Ammon's horn (tissue), 1 donor: ENCODE results near the gene SPEN.
"Not testable (repeated sequence)": the region's sequence is repeated elsewhere in the genome, so short reads cannot be mapped to it uniquely, and the experiment has no call there.

Source experiments
- DNase-seq: peaks from one replicate; pipeline ENCODE4 v3.0.0-alpha.2; 2016; ENCODE audit warnings: low spot score

SPEN gene

DNA sequence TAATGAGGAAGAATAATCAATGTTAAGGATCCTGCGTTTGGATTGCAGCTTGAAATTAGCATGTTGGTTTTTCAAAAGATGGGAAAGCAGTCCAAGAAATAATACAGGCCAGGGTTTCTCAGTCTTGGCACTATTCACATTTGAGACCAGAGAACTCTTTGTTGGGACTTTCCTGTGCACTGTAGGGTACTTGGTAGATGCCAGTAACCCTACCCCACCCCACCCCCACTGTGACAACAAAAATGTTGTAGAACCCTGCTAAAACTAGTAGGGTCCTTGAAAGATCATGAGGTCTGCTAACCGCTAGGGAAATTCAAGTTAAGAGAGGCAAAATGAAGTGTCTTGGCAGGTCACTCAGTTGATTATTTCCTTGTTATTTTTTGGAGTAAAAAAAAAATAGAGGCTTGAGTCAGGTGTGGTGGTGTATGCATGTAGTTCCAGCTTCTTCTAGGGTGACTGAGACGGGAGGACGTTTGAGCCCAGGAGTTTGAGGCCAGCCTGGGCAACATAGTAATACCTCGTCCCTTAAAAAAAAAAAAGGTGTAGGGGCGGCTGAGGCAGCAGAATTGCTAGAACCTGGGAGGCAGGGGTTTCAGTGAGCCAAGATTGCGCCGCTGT is 53.3 kb downstream of the SPEN start:
- peak; percentile 11 for DNase-seq

DNA sequence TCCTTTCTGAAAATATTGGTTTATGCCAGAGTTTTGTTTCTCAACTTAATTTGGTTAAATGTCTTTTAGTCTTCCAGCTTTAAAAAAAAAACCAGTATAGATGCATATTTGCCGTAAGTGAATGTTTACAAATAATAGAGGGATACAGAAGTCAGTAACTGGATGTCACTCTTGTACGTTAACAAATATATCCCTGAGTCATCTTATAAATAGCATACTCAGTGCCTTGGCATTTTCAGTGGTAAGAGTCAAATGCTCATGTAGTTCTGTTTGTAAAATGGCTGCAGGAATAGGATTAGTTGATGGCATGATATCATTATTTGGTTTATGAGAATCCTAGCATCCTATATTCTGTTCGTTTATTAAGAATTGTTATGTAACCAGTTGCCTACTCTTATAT is 55.4 kb downstream of the SPEN start:
- DNase-seq, result no peak

DNA sequence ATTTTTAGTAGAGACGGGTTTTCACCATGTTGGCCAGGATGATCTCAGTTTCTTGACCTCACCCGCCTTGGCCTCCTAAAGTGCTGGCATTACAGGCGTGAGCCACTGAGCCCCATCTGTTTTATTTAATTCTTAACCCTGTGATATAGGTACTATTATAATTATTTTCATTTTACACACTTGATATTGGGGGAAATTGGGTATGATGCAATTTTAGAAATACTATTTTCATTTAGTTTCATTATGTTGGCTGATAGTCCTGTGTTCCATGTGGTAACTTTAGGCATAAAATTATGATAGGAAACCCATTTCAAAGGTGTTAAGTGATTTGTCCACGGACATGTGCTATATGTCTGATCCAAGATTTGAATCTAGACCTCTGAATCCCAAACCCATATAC is 61.1 kb downstream of the SPEN start:
- no peak for DNase-seq

- DNase-seq, result no peak
Observed at GRCh38 chr1:15911141-15911540, 63.6 kb downstream of the SPEN start.

- no peak for DNase-seq
Observed at GRCh38 chr1:15911927-15912326, 64.4 kb downstream of the SPEN start.

DNA sequence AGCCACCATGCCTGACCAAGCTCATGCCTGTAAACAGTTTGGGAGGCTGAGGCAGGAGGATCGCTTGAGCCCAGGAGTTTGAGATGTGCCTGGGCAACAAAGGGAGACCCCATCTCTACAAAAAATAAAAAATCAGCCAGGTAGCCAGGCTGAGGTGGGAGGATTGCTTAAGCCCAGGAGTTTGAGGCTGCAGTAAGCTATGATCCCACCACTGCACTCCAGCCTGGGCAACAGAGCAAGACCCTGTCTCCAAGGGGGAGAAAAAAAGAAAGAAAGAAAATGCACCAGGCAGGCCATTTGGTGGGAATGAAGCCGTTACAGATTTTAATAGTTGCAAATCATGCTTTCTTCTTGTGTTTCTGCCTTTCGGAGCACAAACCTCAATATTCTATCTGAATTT is 66.1 kb downstream of the SPEN start:
- not testable (repeated sequence) for DNase-seq

DNA sequence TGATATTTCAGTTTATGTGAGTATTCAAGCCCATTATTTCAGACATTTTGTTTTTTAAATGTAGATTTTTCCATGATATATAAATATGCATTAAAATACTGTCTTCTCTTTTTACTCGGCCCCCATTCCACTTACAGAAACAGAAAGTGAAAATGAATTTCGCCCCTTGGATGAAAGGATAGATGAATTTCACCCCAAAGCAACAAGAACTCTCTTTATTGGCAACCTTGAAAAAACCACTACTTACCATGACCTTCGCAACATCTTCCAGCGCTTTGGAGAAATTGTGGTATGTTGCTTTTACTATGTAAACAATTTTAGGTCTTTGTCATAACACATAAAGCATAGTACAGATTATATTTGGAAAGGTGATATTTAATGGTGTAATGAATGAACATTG is 68.5 kb downstream of the SPEN start:
- DNase-seq, result no peak

GRCh38 chr1:15916417-15916816 is 68.9 kb downstream of the SPEN start:
- DNase-seq, result no peak

GRCh38 chr1:15916916-15917315 is 69.4 kb downstream of the SPEN start:
- no peak for DNase-seq

DNA sequence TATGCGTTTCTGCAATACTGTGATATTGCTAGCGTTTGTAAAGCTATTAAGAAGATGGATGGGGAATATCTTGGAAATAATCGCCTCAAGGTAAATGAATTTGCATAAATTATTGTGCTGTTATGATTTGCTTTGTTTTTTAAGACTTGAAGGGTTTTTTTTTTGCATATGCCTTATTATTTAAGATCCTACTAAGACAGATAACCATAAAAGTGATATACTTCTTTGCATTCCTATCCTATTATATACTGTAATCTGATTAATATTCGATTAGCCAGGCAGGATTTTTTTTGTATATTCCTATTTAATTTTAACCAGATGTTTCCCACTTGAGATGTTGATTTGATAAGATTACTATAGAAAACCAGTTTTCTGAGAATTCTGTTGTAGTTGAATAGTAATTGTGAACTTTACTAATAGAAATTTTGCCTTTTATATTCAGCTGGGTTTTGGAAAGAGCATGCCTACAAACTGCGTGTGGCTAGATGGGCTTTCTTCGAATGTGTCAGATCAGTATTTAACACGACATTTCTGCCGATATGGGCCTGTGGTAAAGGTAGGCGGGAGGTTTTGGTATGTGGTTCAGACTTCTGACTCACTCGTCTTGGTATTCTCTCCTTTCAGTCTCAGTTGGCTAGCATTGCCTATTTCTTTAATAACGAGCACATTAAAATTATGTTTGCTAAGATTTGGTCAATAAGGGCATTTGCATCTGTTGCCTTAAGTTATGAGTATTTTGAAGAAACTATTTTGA is 71.6 kb downstream of the SPEN start:
- DNase-seq, result no peak

- DNase-seq, result no peak
Observed at GRCh38 chr1:15923241-15923640, 75.7 kb downstream of the SPEN start.

DNA sequence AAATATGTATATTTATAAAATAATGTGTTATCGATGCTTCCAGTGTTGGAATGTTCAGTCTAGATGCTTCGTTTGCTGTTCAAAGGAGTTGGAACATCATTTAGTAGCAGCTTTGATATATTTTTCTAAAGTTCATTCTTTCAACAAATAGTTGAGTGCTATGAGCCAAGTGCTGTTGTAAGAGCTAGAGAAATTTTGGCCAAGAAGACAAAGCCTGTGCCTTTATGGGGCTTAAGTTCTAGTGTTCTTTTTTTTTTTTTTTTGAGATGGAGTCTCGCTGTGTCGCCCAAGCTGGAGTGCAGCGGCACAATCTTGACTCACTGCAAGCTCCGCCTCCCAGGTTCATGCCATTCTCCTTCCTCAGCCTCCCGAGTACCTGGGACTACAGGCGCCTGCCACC is 78.9 kb downstream of the SPEN start:
- not testable (repeated sequence) for DNase-seq

DNA sequence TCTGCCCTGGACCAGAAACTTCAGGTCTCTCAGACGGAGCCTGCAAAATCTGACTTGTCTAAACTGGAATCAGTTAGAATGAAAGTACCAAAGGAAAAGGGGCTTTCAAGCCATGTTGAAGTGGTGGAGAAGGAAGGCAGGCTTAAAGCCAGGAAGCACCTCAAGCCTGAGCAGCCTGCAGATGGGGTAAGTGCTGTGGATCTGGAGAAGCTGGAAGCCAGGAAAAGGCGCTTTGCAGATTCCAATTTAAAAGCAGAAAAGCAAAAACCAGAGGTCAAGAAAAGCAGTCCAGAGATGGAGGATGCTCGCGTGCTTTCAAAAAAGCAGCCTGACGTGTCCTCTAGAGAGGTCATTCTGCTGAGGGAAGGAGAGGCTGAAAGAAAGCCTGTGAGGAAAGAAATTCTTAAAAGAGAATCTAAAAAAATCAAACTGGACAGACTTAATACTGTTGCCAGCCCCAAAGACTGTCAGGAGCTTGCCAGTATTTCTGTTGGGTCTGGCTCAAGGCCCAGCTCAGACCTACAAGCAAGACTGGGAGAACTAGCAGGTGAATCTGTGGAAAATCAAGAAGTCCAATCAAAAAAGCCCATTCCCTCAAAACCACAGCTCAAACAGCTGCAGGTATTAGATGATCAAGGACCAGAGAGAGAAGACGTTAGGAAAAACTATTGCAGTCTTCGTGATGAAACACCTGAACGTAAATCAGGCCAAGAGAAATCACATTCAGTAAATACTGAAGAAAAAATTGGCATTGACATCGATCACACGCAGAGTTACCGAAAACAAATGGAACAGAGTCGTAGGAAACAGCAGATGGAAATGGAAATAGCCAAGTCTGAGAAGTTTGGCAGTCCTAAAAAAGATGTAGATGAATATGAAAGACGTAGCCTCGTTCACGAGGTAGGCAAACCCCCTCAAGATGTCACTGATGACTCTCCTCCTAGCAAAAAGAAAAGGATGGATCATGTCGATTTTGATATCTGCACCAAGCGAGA is 81.8 kb downstream of the SPEN start:
- DNase-seq, result no peak

- DNase-seq, result no peak
Observed at GRCh38 chr1:15931401-15931800, 83.9 kb downstream of the SPEN start.

- no peak for DNase-seq
Observed at GRCh38 chr1:15931884-15932283, 84.4 kb downstream of the SPEN start.

GRCh38 chr1:15932612-15933011 is 85.1 kb downstream of the SPEN start:
- DNase-seq, result no peak

GRCh38 chr1:15933684-15934083 is 86.2 kb downstream of the SPEN start:
- no peak for DNase-seq

DNA sequence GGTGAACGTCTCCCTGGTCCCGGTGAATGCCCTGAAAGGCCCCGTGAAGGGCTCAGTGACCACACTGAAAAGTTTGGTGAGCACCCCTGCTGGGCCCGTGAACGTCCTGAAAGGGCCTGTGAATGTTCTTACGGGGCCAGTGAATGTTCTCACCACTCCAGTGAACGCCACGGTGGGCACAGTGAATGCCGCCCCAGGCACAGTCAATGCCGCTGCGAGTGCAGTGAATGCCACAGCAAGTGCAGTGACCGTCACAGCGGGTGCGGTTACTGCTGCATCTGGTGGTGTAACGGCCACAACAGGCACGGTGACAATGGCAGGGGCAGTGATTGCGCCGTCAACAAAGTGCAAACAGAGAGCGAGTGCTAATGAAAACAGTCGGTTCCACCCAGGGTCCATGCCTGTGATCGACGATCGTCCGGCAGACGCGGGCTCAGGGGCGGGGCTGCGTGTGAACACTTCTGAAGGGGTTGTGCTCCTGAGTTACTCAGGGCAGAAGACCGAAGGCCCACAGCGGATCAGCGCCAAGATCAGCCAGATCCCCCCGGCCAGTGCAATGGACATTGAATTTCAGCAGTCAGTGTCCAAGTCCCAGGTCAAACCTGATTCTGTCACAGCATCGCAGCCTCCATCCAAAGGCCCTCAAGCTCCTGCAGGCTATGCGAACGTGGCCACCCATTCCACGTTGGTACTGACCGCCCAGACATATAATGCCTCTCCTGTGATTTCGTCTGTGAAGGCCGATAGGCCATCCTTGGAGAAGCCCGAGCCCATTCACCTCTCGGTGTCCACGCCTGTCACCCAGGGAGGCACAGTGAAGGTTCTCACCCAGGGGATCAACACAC is 86.9 kb downstream of the SPEN start:
- no peak for DNase-seq

DNA sequence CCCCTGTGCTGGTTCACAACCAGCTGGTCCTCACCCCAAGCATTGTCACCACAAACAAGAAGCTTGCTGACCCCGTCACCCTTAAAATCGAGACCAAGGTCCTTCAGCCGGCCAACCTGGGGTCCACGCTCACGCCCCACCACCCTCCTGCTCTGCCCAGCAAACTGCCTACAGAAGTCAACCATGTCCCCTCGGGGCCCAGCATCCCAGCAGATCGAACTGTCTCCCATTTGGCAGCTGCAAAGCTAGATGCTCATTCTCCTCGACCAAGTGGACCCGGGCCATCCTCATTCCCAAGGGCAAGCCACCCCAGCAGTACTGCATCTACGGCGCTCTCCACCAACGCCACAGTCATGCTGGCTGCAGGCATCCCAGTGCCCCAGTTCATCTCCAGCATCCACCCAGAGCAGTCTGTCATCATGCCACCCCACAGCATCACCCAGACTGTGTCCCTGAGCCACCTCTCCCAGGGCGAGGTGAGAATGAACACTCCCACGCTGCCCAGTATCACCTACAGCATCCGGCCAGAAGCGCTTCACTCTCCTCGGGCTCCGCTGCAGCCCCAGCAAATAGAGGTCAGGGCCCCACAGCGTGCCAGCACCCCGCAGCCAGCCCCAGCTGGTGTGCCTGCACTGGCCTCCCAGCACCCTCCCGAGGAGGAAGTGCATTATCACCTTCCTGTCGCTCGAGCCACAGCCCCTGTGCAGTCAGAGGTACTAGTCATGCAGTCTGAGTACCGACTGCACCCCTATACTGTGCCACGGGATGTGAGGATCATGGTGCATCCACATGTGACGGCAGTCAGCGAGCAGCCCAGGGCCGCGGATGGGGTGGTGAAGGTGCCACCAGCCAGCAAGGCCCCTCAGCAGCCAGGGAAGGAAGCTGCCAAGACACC is 87.8 kb downstream of the SPEN start:
- no peak for DNase-seq

GRCh38 chr1:15936025-15936424 is 88.5 kb downstream of the SPEN start:
- no peak for DNase-seq

- no peak for DNase-seq
Observed at GRCh38 chr1:15937146-15937545, 89.6 kb downstream of the SPEN start.
